HEK293 (cell line): ENCODE measurements around the gene CYP27C1.

Source experiments
- ZNF23 ChIP-seq: fragments of 450-650 bp; formaldehyde crosslinking; IDR thresholded peaks from 2 replicates; pipeline ENCODE4 v1.5.1; 2016; ENCODE audit warnings: missing biosample characterization, missing genetic modification characterization, borderline replicate concordance
- TF ChIP-seq, protein P1 (sequence below): sonication (generic); formaldehyde crosslinking; IDR thresholded peaks from 2 replicates; pipeline ENCODE4 v1.8.1; 2022; ENCODE audit warnings: mild to moderate bottlenecking, moderate library complexity, missing genetic modification reagents
- TF ChIP-seq, protein P2 (sequence below): fragments of 450-650 bp; formaldehyde crosslinking; IDR thresholded peaks from 2 replicates; pipeline ENCODE4 v1.5.1; 2016; ENCODE audit warnings: missing biosample characterization, missing genetic modification characterization
- TF ChIP-seq, protein P3 (sequence below): fragments of 450-650 bp; formaldehyde crosslinking; IDR thresholded peaks from 2 replicates; pipeline ENCODE4 v1.5.1; 2016; ENCODE audit warnings: missing biosample characterization, missing genetic modification characterization

DNA sequence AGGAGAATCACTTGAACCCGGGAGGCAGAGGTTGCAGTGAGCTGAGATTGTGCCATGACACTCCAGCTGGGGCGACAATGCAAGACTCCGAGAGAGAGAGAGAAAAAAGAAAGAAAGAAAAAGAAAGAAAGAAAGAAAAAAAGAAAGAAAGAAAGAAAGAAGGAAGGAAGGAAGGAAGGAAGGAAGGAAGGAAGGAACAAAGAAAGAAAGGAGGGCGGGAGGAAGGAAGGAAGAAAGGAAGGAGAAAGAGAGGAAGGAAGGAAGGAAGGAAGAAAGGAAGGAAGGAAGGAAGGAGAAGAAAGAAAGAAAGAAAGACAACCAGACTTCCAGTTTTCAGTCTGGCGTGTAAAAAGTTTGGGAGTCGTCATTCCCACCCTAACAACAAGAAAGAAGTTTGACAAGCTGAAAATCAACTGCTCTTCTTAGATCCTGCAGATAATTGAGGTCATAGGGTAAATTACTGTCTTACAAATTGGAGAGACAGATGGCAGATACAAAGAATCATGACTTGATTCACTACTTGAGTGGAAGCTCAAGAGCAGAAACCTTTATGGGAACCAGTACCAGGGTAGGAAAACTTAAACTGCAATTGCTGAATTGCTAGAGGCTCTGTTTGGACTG lies 15.1 kb upstream of the CYP27C1 start:
- TF ChIP-seq, protein P1, sequence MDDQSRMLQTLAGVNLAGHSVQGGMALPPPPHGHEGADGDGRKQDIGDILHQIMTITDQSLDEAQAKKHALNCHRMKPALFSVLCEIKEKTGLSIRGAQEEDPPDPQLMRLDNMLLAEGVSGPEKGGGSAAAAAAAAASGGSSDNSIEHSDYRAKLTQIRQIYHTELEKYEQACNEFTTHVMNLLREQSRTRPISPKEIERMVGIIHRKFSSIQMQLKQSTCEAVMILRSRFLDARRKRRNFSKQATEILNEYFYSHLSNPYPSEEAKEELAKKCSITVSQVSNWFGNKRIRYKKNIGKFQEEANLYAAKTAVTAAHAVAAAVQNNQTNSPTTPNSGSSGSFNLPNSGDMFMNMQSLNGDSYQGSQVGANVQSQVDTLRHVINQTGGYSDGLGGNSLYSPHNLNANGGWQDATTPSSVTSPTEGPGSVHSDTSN: no peak
- TF ChIP-seq, protein P2, sequence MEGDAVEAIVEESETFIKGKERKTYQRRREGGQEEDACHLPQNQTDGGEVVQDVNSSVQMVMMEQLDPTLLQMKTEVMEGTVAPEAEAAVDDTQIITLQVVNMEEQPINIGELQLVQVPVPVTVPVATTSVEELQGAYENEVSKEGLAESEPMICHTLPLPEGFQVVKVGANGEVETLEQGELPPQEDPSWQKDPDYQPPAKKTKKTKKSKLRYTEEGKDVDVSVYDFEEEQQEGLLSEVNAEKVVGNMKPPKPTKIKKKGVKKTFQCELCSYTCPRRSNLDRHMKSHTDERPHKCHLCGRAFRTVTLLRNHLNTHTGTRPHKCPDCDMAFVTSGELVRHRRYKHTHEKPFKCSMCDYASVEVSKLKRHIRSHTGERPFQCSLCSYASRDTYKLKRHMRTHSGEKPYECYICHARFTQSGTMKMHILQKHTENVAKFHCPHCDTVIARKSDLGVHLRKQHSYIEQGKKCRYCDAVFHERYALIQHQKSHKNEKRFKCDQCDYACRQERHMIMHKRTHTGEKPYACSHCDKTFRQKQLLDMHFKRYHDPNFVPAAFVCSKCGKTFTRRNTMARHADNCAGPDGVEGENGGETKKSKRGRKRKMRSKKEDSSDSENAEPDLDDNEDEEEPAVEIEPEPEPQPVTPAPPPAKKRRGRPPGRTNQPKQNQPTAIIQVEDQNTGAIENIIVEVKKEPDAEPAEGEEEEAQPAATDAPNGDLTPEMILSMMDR (tag by site-specific recombination): no peak
- no peak for TF ChIP-seq ZNF23 (tag by site-specific recombination)
- TF ChIP-seq, protein P3, sequence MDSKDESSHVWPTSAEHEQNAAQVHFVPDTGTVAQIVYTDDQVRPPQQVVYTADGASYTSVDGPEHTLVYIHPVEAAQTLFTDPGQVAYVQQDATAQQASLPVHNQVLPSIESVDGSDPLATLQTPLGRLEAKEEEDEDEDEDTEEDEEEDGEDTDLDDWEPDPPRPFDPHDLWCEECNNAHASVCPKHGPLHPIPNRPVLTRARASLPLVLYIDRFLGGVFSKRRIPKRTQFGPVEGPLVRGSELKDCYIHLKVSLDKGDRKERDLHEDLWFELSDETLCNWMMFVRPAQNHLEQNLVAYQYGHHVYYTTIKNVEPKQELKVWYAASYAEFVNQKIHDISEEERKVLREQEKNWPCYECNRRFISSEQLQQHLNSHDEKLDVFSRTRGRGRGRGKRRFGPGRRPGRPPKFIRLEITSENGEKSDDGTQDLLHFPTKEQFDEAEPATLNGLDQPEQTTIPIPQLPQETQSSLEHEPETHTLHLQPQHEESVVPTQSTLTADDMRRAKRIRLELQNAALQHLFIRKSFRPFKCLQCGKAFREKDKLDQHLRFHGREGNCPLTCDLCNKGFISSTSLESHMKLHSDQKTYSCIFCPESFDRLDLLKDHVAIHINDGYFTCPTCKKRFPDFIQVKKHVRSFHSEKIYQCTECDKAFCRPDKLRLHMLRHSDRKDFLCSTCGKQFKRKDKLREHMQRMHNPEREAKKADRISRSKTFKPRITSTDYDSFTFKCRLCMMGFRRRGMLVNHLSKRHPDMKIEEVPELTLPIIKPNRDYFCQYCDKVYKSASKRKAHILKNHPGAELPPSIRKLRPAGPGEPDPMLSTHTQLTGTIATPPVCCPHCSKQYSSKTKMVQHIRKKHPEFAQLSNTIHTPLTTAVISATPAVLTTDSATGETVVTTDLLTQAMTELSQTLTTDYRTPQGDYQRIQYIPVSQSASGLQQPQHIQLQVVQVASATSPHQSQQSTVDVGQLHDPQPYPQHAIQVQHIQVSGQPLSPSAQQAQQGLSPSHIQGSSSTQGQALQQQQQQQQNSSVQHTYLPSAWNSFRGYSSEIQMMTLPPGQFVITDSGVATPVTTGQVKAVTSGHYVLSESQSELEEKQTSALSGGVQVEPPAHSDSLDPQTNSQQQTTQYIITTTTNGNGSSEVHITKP (tag by site-specific recombination): no peak
